PC-3 (cell line): ENCODE results near the gene MRPL37. TPM values are rescaled to one million over a fixed set of nuclear protein-coding genes. Genes with fewer than 3 reads are reported as not detected.

Source experiments
- ATAC-seq: fragments of 200-7000 bp; cut with Tn5 transposase; 2 replicates; pipeline ENCODE4 v1.9.1; 2020; ENCODE audit warnings: mild to moderate bottlenecking, moderate library complexity
- BruUV-seq: library from RNA; stranded (reverse); fragments of 400-500 nt; replicated peaks from 2 replicates; lab custom pipeline; 2021; lab: Mats Ljungman, UMichigan
- CTCF ChIA-PET: fragments of 300-600 bp; sonication (Branson Sonifier 250); formaldehyde crosslinking; loops from one replicate; lab custom pipeline; 2022; ENCODE audit warnings: antibody characterized with exemption; lab: Charles Lee
- POLR2A ChIA-PET: fragments of 300-600 bp; sonication (Branson Sonifier 250); formaldehyde crosslinking; loops from one replicate; lab custom pipeline; 2022; ENCODE audit warnings: antibody characterized with exemption; ENCODE audit not compliant: unreplicated experiment; lab: Charles Lee
- DNase-seq: peaks from one replicate; pipeline ENCODE4 v3.0.0-alpha.2; 2015
- H2AFZ ChIP-seq: fragments of 300-600 bp; sonication (generic); 2 replicates; pipeline ENCODE4 v1.6.0; 2016; ENCODE audit warnings: antibody characterized with exemption, low read length
- H3F3A ChIP-seq: fragments of 300-600 bp; sonication (generic); one replicate; pipeline ENCODE4 v1.6.0; 2017; ENCODE audit warnings: antibody characterized with exemption, low read length, control low read depth, mild to moderate bottlenecking; ENCODE audit not compliant: unreplicated experiment
- H3K27ac ChIP-seq: fragments of 300-600 bp; sonication (generic); 2 replicates; pipeline ENCODE4 v1.5.1; 2016; ENCODE audit warnings: mild to moderate bottlenecking, low read length
- H3K27me3 ChIP-seq: fragments of 300-600 bp; sonication (generic); 2 replicates; pipeline ENCODE4 v1.6.1; 2016; ENCODE audit warnings: low read length, mixed read lengths
- H3K36me3 ChIP-seq: fragments of 300-600 bp; sonication (generic); 2 replicates; pipeline ENCODE4 v1.6.1; 2016; ENCODE audit warnings: low read depth, mixed run types, low read length, mixed read lengths
- H3K4me1 ChIP-seq: fragments of 300-600 bp; sonication (generic); 2 replicates; pipeline ENCODE4 v1.5.1; 2016; ENCODE audit warnings: low read length; ENCODE audit not compliant: insufficient read depth
- H3K4me2 ChIP-seq: fragments of 300-600 bp; sonication (generic); 2 replicates; pipeline ENCODE4 v1.6.0; 2016; ENCODE audit warnings: low read length
- H3K4me3 ChIP-seq: fragments of 300-600 bp; sonication (generic); 2 replicates; pipeline ENCODE4 v1.5.1; 2016; ENCODE audit warnings: mild to moderate bottlenecking, low read length, mixed read lengths
- H3K79me2 ChIP-seq: fragments of 300-600 bp; sonication (generic); 2 replicates; pipeline ENCODE4 v1.6.1; 2017; ENCODE audit warnings: low read length, mixed read lengths
- H3K9ac ChIP-seq: fragments of 300-600 bp; sonication (generic); 2 replicates; pipeline ENCODE4 v1.6.0; 2016; ENCODE audit warnings: mild to moderate bottlenecking, low read length
- H3K9me2 ChIP-seq: fragments of 300-600 bp; sonication (generic); replicated peaks from 2 replicates; pipeline ENCODE4 v1.6.1; 2016; ENCODE audit warnings: mixed run types, low read length, mixed read lengths
- H3K9me3 ChIP-seq: fragments of 300-600 bp; sonication (generic); 2 replicates; pipeline ENCODE4 v1.6.1; 2016; ENCODE audit warnings: low read length, mixed read lengths
- H4K20me1 ChIP-seq: fragments of 300-600 bp; sonication (generic); 2 replicates; pipeline ENCODE4 v1.6.1; 2016; ENCODE audit warnings: low read length, mixed read lengths
- CTCF ChIP-seq: fragments of 300-600 bp; sonication (generic); conservative IDR thresholded peaks from 2 replicates; pipeline ENCODE4 v1.5.1; 2017; ENCODE audit warnings: antibody characterized with exemption, low read depth, mild to moderate bottlenecking, low read length
- EZH2 ChIP-seq: fragments of 300-600 bp; sonication (generic); IDR thresholded peaks from one replicate; pipeline ENCODE4 v1.6.1; 2017; ENCODE audit warnings: antibody characterized with exemption, mild to moderate bottlenecking, low read length; ENCODE audit not compliant: unreplicated experiment
- EZH2phosphoT487 ChIP-seq: fragments of 300-600 bp; sonication (generic); IDR thresholded peaks from 2 replicates; pipeline ENCODE4 v1.6.1; 2018; ENCODE audit warnings: mild to moderate bottlenecking, antibody characterized with exemption, low read length, borderline replicate concordance
- intact Hi-C: fragments of 100-400 bp; cut with micrococcal nuclease; formaldehyde crosslinking; loops from 2 replicates; pipeline ENCODE4 v1.9.0; 2023
- total RNA-seq: library from RNA; depleted of rRNA; stranded (reverse); fragments of >200 nt; gene quantifications from 2 replicates; pipeline ENCODE4 v1.2.3, GENCODE V29; 2014

The MRPL37 gene
- total RNA-seq, 1 experiment from 2014 or later: 191 TPM

GRCh38 chr1:54239035-54239383 is 39.0 kb downstream of the MRPL37 start:
- POLR2A ChIA-PET: no interaction called here
- no TSS peak for BruUV-seq
- no peak for TF ChIP-seq CTCF
- no peak for TF ChIP-seq EZH2
- no peak for TF ChIP-seq EZH2phosphoT487
- ATAC-seq (no peak), DNase-seq (no peak)
- CTCF ChIA-PET: no interaction called here
- H3K4me2 ChIP-seq: no peak overlapping the region
- H3K4me1 ChIP-seq: no peaks in the 10 kb centered on the region
- H3K36me3 ChIP-seq: no peaks in the 10 kb centered on the region
- H3K9ac ChIP-seq: no peak overlapping the region
- no peaks in the 10 kb centered on the region for H3K9me2 ChIP-seq
- H4K20me1 ChIP-seq: no peaks in the 10 kb centered on the region
- H3K79me2 ChIP-seq: no peaks in the 10 kb centered on the region
- H2AFZ ChIP-seq: no peak overlapping the region
- no peaks in the 10 kb centered on the region for H3F3A ChIP-seq
- intact Hi-C loops: no loop called here
- H3K4me3 ChIP-seq: no peak overlapping the region
- no peaks in the 10 kb centered on the region for H3K9me3 ChIP-seq
- H3K27ac ChIP-seq: no peak overlapping the region
- no peaks in the 10 kb centered on the region for H3K27me3 ChIP-seq

GRCh38 chr1:54239631-54240031 is 39.7 kb downstream of the MRPL37 start:
- Histone ChIP-seq H2AFZ (no peak overlapping the region), H3K27me3 (no peaks in the 10 kb centered on the region), H3K4me1 (no peaks in the 10 kb centered on the region), H3F3A (no peaks in the 10 kb centered on the region), H3K4me3 (no peak overlapping the region), H3K9me3 (no peaks in the 10 kb centered on the region), H3K9ac (no peak overlapping the region), H3K36me3 (no peaks in the 10 kb centered on the region), H3K9me2 (no peaks in the 10 kb centered on the region), H3K79me2 (no peaks in the 10 kb centered on the region), H3K27ac (no peak overlapping the region), H3K4me2 (no peak overlapping the region), H4K20me1 (no peaks in the 10 kb centered on the region)
- ChIA-PET POLR2A (interaction anchor here (0.6 kb wide), 1 partner anchor 13 kb away, joined by 8 read pairs; no protein-coding TSS in a partner anchor), CTCF (no interaction called here)
- no peak for ATAC-seq
- no TSS peak for BruUV-seq
- TF ChIP-seq EZH2: no peak
- TF ChIP-seq CTCF: no peak
- no peak for TF ChIP-seq EZH2phosphoT487
- intact Hi-C loops: no loop called here
- no peak for DNase-seq

GRCh38 chr1:54240741-54241335 is 40.9 kb downstream of the MRPL37 start:
- DNase-seq: no peak
- BruUV-seq: no TSS peak
- no peaks in the 10 kb centered on the region for H3F3A ChIP-seq
- no peak for ATAC-seq
- H3K27me3 ChIP-seq: no peaks in the 10 kb centered on the region
- H3K9me2 ChIP-seq: no peaks in the 10 kb centered on the region
- no peaks in the 10 kb centered on the region for H3K36me3 ChIP-seq
- TF ChIP-seq EZH2: no peak
- TF ChIP-seq CTCF: no peak
- TF ChIP-seq EZH2phosphoT487: no peak
- no peaks in the 10 kb centered on the region for H3K9me3 ChIP-seq
- no peaks in the 10 kb centered on the region for H3K79me2 ChIP-seq
- intact Hi-C loops: no loop called here
- no peak overlapping the region for H3K4me2 ChIP-seq
- H3K4me1 ChIP-seq: no peaks in the 10 kb centered on the region
- H2AFZ ChIP-seq: no peak overlapping the region
- H3K9ac ChIP-seq: no peak overlapping the region
- POLR2A ChIA-PET: no interaction called here
- H3K27ac ChIP-seq: no peak overlapping the region
- CTCF ChIA-PET: no interaction called here
- no peaks in the 10 kb centered on the region for H4K20me1 ChIP-seq
- no peak overlapping the region for H3K4me3 ChIP-seq
